Nephron (organoid): Measurements from ENCODE around the gene EPHA7.

Experiments used
- H3K27ac Mint-ChIP-seq, 3 experiments: 2 replicates each; pipeline ENCODE4 v1.8.0; 2020; ENCODE audit warnings: mixed read lengths in 3 of 3, mild to moderate bottlenecking in 2 of 3, moderate library complexity in 1 of 3
- H3K27me3 Mint-ChIP-seq: 2 replicates; pipeline ENCODE4 v1.8.0; 2021; ENCODE audit warnings: low read depth, mild to moderate bottlenecking, moderate library complexity, mixed read lengths
- H3K36me3 Mint-ChIP-seq: 2 replicates; pipeline ENCODE4 v1.8.0; 2020; ENCODE audit warnings: low read depth, mixed read lengths
- H3K4me1 Mint-ChIP-seq: 2 replicates; pipeline ENCODE4 v1.8.0; 2020; ENCODE audit warnings: mixed read lengths
- H3K4me3 Mint-ChIP-seq, 3 experiments: 2 replicates each; pipeline ENCODE4 v1.8.0; 2020; ENCODE audit warnings: mild to moderate bottlenecking in 3 of 3, mixed read lengths in 3 of 3, moderate library complexity in 2 of 3
- H3K9me3 Mint-ChIP-seq: 2 replicates; pipeline ENCODE4 v1.8.0; 2020; ENCODE audit warnings: mixed read lengths
- TF ChIP-seq, protein P1 (sequence below), 3 experiments: fragments of 200-600 bp; sonication (generic); IDR thresholded peaks; one replicate each; pipeline ENCODE4 v1.5.0; 2021; ENCODE audit warnings: antibody characterized with exemption in 3 of 3; ENCODE audit not compliant: unreplicated experiment in 3 of 3

Gene EPHA7

DNA sequence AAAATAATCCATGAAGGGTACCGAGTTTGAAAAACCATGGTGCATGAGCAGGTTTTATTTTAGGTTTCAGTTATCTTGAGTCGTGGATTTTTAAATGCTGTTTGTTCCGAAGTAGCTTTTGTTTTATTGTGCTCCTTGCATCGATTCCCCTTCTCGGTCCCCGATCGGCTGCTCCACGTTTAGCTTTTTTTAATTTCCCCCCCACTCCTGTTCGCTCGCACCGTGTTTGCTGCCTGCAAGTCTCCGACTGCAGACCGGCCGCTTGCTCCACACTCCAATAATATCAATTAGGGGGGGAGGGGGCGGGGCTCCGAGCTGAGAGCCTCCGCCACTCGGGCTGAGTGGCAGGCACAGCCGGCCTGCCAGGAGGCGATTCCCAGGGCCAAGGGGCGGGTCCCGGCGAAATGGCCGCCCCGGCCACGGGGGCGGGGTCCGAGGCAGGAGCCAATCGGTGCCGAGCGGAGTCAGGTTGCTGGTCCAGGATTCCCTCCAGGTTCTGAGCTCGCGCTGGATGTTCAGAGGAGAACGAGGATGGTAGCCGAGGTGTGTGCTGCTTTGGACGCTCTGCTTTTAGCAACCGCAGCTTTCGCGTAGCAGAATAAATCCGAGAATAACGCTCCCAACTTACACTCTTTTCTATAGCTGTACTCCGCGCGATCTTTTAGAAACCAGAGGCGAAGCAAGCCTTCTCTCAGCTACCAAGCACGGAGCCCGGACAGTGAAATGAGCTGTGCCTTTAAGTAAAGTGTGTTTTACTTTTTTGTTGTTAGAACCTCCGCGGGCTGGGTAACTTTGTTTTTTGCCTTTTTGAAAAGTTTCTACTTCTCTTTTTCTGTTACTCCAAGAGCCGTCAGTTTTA lies at the start of gene EPHA7:
EPHA7 (minus strand) TSS at position 256 of the 859 bp plus-strand sequence; CDS start at position 38, 218 bp downstream.
- Mint-ChIP-seq H3K36me3 (no peaks in the 10 kb centered on the region), H3K4me3 (peak within 1 kb of the TSS; percentile 87 to 98 (median 95)), H3K27me3 (peaks cover 3% of the 10 kb centered on the region), H3K4me1 (peaks cover 19% of the 10 kb centered on the region), H3K27ac (peak within 1 kb of the TSS; percentile 97 to 99 (median 98)), H3K9me3 (no peaks in the 10 kb centered on the region)
- TF ChIP-seq, protein P1, sequence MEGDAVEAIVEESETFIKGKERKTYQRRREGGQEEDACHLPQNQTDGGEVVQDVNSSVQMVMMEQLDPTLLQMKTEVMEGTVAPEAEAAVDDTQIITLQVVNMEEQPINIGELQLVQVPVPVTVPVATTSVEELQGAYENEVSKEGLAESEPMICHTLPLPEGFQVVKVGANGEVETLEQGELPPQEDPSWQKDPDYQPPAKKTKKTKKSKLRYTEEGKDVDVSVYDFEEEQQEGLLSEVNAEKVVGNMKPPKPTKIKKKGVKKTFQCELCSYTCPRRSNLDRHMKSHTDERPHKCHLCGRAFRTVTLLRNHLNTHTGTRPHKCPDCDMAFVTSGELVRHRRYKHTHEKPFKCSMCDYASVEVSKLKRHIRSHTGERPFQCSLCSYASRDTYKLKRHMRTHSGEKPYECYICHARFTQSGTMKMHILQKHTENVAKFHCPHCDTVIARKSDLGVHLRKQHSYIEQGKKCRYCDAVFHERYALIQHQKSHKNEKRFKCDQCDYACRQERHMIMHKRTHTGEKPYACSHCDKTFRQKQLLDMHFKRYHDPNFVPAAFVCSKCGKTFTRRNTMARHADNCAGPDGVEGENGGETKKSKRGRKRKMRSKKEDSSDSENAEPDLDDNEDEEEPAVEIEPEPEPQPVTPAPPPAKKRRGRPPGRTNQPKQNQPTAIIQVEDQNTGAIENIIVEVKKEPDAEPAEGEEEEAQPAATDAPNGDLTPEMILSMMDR (IDR thresholded peaks at IDR 0.05; ENCODE audit: unreplicated experiment in 3 of 3), result no peak

DNA sequence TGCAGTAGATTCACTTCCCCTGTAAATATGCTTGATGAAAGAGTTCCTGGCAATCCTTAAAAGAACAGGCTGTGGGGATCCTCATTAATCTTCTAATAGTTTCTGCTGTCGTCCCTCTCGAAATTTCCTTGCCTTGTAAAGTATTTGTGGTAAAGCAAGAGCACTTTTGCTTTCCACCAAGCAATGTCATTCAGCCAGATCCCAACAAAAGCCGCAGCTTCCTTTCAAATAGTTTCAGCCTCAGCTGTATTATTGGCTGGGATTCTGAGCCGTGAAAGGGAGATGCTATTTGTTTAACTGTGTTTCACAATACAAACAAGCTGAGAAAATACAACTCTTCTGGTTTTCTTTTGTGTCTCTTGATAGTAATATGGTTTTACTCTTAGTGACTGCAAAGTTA lies 48.9 kb upstream of the EPHA7 start:
- Mint-ChIP-seq H3K36me3 (no peaks in the 10 kb centered on the region), H3K9me3 (no peaks in the 10 kb centered on the region), H3K27me3 (no peaks in the 10 kb centered on the region), H3K4me3 (peak overlapping the region in 2 of 3 experiments; percentile 29 to 45), H3K27ac (peak overlapping the region; percentile 11 to 19 (median 17)), H3K4me1 (peaks cover 10% of the 10 kb centered on the region)
- TF ChIP-seq, protein P1 (IDR thresholded peaks at IDR 0.05; ENCODE audit: unreplicated experiment in 3 of 3), result no peak

DNA sequence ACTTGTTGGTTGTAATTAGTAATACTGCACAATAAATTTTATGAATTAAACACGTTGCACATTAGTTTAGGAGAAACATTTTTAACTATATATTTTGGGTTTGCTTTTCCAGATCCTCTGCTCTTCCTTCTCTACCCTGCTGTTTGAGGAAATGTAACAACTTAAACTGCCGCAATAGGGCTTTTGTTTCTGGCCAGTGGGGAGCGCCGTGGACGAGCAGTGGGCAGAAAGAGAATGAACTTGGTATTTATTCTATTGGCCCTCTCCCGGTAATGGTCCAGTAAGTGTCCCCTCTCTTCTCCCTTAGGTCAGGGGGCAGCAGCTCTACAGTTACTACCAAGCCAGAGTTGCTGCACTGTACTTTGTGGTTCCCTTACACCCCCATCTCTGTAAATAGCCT lies 35.2 kb upstream of the EPHA7 start:
- Mint-ChIP-seq H3K4me1 (no peaks in the 10 kb centered on the region), H3K36me3 (no peaks in the 10 kb centered on the region), H3K4me3 (no peak overlapping the region), H3K27ac (no peak overlapping the region), H3K27me3 (no peaks in the 10 kb centered on the region), H3K9me3 (no peaks in the 10 kb centered on the region)
- TF ChIP-seq, protein P1 (IDR thresholded peaks at IDR 0.05; ENCODE audit: unreplicated experiment in 3 of 3), result no peak

DNA sequence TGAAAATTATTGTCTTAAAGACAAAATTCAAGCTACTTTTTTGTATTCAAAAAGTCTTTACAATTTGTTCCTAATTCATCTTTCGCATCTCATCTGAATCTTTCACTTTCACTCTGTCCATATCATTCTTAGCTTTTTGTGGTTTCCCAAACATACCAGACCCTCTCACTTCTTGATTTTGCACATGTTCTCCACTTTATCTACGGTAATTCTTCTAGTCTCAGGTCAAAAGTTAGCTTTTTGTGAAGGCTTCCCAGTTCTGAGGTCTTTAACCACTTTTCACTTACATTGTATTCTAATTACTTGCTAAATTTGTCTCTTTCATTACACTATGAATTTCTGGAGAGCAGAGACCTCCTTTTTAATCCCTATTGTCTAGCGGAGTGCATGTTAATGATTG lies 34.6 kb upstream of the EPHA7 start:
- no peak overlapping the region for H3K27ac Mint-ChIP-seq

DNA sequence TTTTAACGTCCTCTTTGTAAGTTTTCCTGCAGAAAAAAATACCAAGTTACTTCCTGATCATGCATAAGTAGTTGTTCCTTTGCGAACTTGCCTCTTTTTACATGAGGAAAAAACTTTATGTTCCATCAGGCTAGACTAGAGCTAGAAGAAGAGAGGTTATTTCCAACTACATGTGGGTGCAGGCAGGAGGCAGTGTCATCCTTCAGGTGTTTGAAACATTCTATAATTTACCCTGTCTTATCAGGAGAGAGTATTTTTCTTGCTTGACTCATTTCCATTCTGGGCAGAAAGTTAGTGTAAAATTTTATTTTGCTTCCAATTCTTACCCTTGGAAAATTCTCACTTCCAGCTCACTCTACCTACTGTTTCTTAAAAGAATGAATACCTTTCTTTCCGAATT lies 28.5 kb upstream of the EPHA7 start:
- H3K27ac Mint-ChIP-seq, result no peak overlapping the region
- no peaks in the 10 kb centered on the region for H3K4me1 Mint-ChIP-seq
- no peaks in the 10 kb centered on the region for H3K36me3 Mint-ChIP-seq

More for the DNA sequence above, 34.6 kb upstream of the EPHA7 start:
- no peak overlapping the region for H3K4me3 Mint-ChIP-seq
- no peaks in the 10 kb centered on the region for H3K9me3 Mint-ChIP-seq
- no peaks in the 10 kb centered on the region for H3K36me3 Mint-ChIP-seq
- no peaks in the 10 kb centered on the region for H3K4me1 Mint-ChIP-seq
- no peaks in the 10 kb centered on the region for H3K27me3 Mint-ChIP-seq
- TF ChIP-seq, protein P1 (IDR thresholded peaks at IDR 0.05; ENCODE audit: unreplicated experiment in 3 of 3), result no peak

More for the DNA sequence above, 28.5 kb upstream of the EPHA7 start:
- TF ChIP-seq, protein P1 (IDR thresholded peaks at IDR 0.05; ENCODE audit: unreplicated experiment in 3 of 3), result peak in 1 of 3 experiments; percentile 23
- H3K9me3 Mint-ChIP-seq, result no peaks in the 10 kb centered on the region
- no peaks in the 10 kb centered on the region for H3K27me3 Mint-ChIP-seq
- H3K4me3 Mint-ChIP-seq, result no peak overlapping the region
